Thyroid gland (tissue), 4 donors: ENCODE results near the gene SEZ6L. TPM values are rescaled to one million over a fixed set of nuclear protein-coding genes. Genes with fewer than 3 reads are reported as not detected.

Experiments used
- DNase-seq, 2 donors: peaks; one replicate each; pipeline ENCODE4 v3.0.0-alpha.2; 2019
- H3K27ac ChIP-seq, 3 donors: fragments of 200-600 bp; sonication (generic); 1 replicate in 2 of 3; 2 replicates in 1 of 3; pipeline ENCODE4 v1.5.1; 2016 to 2019; ENCODE audit warnings: mild to moderate bottlenecking in 1 of 3, moderate library complexity in 1 of 3
- H3K27me3 ChIP-seq: fragments of 200-600 bp; sonication (generic); one replicate; pipeline ENCODE4 v1.5.1; 2019
- H3K36me3 ChIP-seq, 2 donors: fragments of 200-600 bp; sonication (generic); one replicate each; pipeline ENCODE4 v1.5.1; 2016 to 2019
- H3K4me1 ChIP-seq, 2 donors: fragments of 200-600 bp; sonication (generic); one replicate each; pipeline ENCODE4 v1.5.1; 2017 to 2019
- H3K4me3 ChIP-seq, 3 donors: fragments of 200-600 bp; sonication (generic); replicated peaks in 1 of 3; 1 replicate in 2 of 3; 2 replicates in 1 of 3; pipeline ENCODE4 v1.5.1; 2016; ENCODE audit warnings: mild to moderate bottlenecking in 1 of 3
- H3K9me3 ChIP-seq: fragments of 200-600 bp; sonication (generic); one replicate; pipeline ENCODE4 v1.5.1; 2017
- POLR2A ChIP-seq, 2 donors: fragments of 450-650 bp; IDR thresholded peaks; one replicate each; pipeline ENCODE4 v1.6.1; 2017; ENCODE audit warnings: antibody characterized with exemption in 2 of 2, mild to moderate bottlenecking in 2 of 2, moderate library complexity in 1 of 2
- WGBS, 2 donors: methylation state at CpG; one replicate each; pipeline ENCODE4 v1.1.5; 2017; 5-methylcytosine and 5-hydroxymethylcytosine counted together
- intact Hi-C: fragments of 100-400 bp; cut with DNase I; formaldehyde crosslinking; loops from one replicate; pipeline ENCODE4 v1.15.1; 2023
- total RNA-seq, 4 donors: library from RNA; depleted of rRNA; stranded (reverse); fragments of >200 nt; gene quantifications; one replicate each; pipeline ENCODE4 v1.2.3, GENCODE V29; 2016
- TF ChIP-seq, protein P1 (sequence below), 6 experiments: fragments of 200-600 bp in 3 of 6; fragments of 450-650 bp in 3 of 6; sonication (generic) in 3 of 6; IDR thresholded peaks; one replicate each; pipeline ENCODE4 v1.5.1; 2016 to 2019; ENCODE audit warnings: antibody characterized with exemption in 6 of 6, mild to moderate bottlenecking in 2 of 6, inconsistent platforms in 1 of 6, moderate library complexity in 1 of 6

Gene SEZ6L
- total RNA-seq, 4 donors from 2014 or later, result 0.13 to 0.22 (median 0.17) TPM; not detected in 1

DNA sequence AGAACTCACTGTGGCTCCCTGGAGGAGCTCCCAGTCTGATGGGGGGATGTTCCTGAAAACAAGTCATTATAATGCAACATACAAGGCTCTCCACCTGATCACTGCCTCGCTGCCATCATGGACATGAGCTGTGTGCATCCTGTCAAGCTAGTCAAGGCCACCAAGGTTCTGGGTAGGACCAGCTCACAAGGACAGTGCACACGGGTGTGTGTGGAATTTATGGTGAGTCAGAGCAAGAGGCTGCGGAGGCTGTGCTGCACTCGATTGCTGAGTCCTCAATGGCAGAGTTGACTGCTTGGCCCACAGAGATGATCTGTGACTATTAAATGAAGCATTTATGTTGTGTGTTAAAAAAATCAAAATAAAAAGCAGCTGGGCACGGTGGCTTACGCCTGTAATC lies 96.6 kb downstream of the SEZ6L start:
- H3K27ac ChIP-seq, result no peak overlapping the region
- 83 to 84% methylated on average over 6 of the region's 6 CpGs for WGBS, 2 donors
- no peaks in the 10 kb centered on the region for H3K4me1 ChIP-seq
- H3K4me3 ChIP-seq, result no peak overlapping the region
- TF ChIP-seq, protein P1, sequence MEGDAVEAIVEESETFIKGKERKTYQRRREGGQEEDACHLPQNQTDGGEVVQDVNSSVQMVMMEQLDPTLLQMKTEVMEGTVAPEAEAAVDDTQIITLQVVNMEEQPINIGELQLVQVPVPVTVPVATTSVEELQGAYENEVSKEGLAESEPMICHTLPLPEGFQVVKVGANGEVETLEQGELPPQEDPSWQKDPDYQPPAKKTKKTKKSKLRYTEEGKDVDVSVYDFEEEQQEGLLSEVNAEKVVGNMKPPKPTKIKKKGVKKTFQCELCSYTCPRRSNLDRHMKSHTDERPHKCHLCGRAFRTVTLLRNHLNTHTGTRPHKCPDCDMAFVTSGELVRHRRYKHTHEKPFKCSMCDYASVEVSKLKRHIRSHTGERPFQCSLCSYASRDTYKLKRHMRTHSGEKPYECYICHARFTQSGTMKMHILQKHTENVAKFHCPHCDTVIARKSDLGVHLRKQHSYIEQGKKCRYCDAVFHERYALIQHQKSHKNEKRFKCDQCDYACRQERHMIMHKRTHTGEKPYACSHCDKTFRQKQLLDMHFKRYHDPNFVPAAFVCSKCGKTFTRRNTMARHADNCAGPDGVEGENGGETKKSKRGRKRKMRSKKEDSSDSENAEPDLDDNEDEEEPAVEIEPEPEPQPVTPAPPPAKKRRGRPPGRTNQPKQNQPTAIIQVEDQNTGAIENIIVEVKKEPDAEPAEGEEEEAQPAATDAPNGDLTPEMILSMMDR (IDR thresholded peaks at IDR 0.05), result no peak
- no peak for TF ChIP-seq POLR2A (IDR thresholded peaks at IDR 0.05)
- intact Hi-C loops, result no loop called here
- DNase-seq, result no peak
- no peaks in the 10 kb centered on the region for H3K9me3 ChIP-seq
- H3K27me3 ChIP-seq, result no peaks in the 10 kb centered on the region
- H3K36me3 ChIP-seq, result no peaks in the 10 kb centered on the region

DNA sequence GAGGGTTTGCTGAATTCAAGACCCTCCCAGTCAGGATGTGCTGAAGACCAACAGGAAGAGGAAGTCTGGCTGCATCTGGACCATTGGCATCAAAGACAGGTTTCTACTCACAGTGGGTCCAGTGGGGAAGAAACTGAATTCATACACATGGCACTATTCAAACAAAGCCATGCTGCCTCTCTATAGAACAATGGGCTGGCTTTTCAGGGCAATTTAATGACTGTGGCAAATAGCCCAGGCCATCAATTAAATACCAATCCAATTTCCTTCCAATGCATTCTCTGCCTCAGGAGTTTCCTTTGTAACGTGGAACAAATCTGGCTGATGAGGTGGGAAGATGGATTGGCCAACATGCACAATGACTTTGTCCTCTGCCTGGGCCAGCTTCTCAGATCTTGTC lies 98.6 kb downstream of the SEZ6L start:
- no peaks in the 10 kb centered on the region for H3K9me3 ChIP-seq
- H3K27me3 ChIP-seq, result peaks cover 5% of the 10 kb centered on the region
- intact Hi-C loops, result no loop called here
- no peaks in the 10 kb centered on the region for H3K36me3 ChIP-seq
- no peak overlapping the region for H3K4me3 ChIP-seq
- no peak for TF ChIP-seq POLR2A (IDR thresholded peaks at IDR 0.05)
- TF ChIP-seq, protein P1 (IDR thresholded peaks at IDR 0.05), result no peak
- no peaks in the 10 kb centered on the region for H3K4me1 ChIP-seq
- WGBS, 2 donors, result 36 to 80% methylated on average over 1 of the region's 1 CpG
- no peak overlapping the region for H3K27ac ChIP-seq
- no peak for DNase-seq

DNA sequence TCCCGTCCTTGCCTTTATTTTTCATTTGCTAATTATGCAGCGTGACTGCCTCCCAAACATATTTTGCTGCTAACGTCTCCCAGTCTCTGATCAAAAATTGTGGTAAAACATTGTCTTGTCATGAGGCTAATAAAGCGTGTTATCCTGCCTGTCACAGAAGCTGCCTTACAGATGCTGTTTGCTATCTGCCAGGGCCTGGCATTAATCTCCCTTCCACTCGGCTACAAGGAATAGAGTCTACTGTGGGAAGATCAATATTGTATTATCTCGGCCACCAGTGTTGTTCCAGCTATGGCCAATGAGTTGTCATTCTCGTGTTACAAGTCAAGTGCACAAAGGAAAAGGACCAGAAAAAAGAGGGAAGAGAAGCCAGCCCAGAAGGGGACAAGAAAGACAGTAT lies 100.3 kb downstream of the SEZ6L start:
- WGBS, 2 donors, result 60% methylated on average over 7 of the region's 7 CpGs
- Histone ChIP-seq H3K4me3 (no peak overlapping the region), H3K27ac (no peak overlapping the region), H3K27me3 (peaks cover 5% of the 10 kb centered on the region), H3K36me3 (no peaks in the 10 kb centered on the region), H3K4me1 (no peaks in the 10 kb centered on the region), H3K9me3 (no peaks in the 10 kb centered on the region)
- intact Hi-C loops, result no loop called here
- TF ChIP-seq, protein P1 (IDR thresholded peaks at IDR 0.05), result no peak
- TF ChIP-seq POLR2A (IDR thresholded peaks at IDR 0.05), result no peak
- DNase-seq, result no peak

DNA sequence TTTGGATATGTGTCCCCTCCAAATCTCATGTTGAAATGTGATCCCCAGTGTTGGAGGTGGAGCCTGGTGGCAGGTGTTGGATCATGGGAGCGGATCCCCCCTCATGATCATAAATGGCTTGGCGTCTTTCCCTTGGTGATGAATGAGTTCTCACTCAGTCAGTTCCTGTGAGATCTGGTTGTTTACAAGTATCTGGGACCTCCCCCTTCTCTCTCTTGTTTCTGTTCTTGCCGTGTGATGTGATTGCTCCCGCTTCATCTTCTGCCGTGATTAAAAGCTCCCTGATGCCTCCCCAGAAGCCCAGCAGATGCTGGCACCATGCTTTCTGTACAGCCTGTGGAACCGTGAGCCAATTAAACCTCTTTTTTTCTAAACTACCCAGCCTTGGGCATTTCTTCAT lies 102.2 kb downstream of the SEZ6L start:
- TF ChIP-seq POLR2A (IDR thresholded peaks at IDR 0.05), result no peak
- H3K27me3 ChIP-seq, result peaks cover 5% of the 10 kb centered on the region

DNA sequence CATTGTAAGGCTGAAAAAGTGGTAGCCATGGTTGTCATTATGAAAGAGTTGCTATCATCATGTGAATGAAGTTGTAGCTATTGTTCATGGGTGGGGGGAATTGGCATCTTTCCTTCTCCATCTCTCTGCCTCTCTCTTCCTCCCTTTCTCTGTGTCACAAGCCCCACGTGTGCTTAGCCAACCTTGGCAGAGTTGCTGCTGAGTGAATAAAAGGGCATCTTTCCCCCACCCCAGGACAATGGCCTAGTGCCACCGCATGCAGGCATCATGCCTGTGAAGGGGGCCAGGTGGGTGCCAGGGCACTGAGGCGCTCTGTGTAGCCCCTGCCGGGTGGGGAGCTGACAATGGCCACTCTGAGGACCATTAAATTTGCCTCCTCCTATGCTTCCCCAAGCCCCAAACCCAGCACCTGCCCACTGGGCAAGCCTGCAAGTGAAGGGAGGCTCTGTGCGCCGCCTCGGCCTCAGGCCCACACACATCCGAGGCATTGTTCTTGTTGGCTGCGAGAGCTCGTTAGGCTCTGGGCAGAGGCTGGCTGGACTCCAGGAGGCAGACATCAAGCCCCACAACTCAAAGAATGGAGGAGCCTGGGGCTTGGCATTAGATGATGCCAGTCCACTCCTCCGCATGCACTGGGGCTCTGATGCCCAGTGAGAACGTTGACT lies 103.9 kb downstream of the SEZ6L start:
- peaks cover 5% of the 10 kb centered on the region for H3K27me3 ChIP-seq
- no peaks in the 10 kb centered on the region for H3K36me3 ChIP-seq
- H3K27ac ChIP-seq, result no peak overlapping the region
- H3K9me3 ChIP-seq, result no peaks in the 10 kb centered on the region
- TF ChIP-seq POLR2A (IDR thresholded peaks at IDR 0.05), result no peak
- TF ChIP-seq, protein P1 (IDR thresholded peaks at IDR 0.05), result no peak
- WGBS, 2 donors, result 74 to 80% methylated on average over 5 to 9 of the region's 12 CpGs
- no peak overlapping the region for H3K4me3 ChIP-seq
- DNase-seq, result no peak
- H3K4me1 ChIP-seq, result no peaks in the 10 kb centered on the region
- intact Hi-C loops, result no loop called here

More for the DNA sequence above, 102.2 kb downstream of the SEZ6L start:
- Histone ChIP-seq H3K4me1 (no peaks in the 10 kb centered on the region), H3K27ac (no peak overlapping the region), H3K36me3 (no peaks in the 10 kb centered on the region), H3K4me3 (no peak overlapping the region), H3K9me3 (no peaks in the 10 kb centered on the region)
- no peak for DNase-seq
- 64% methylated on average over 6 of the region's 6 CpGs for WGBS, 2 donors
- intact Hi-C loops, result no loop called here
